H1 (cell line): ENCODE data around the gene MIXL1. TPM values are rescaled to one million over a fixed set of nuclear protein-coding genes. Genes with fewer than 3 reads are reported as not detected.
A peak's percentile ranks its signal among the peaks of the same experiment; 100 is the strongest.

Experiments
- ASH2L ChIP-seq: fragments of 200-600, 300-600 bp; sonication (generic); IDR thresholded peaks from one replicate; pipeline ENCODE4 v1.7.1; 2017; ENCODE audit warnings: low read length
- CREB1 ChIP-seq: IDR thresholded peaks from 2 replicates; pipeline ENCODE4 v1.6.1; 2012; ENCODE audit warnings: inconsistent platforms
- E2F6 ChIP-seq: IDR thresholded peaks from 2 replicates; pipeline ENCODE4 v1.6.1; 2012; ENCODE audit warnings: inconsistent platforms
- EZH2 ChIP-seq: fragments of 200-600 bp; sonication (generic); IDR thresholded peaks from 2 replicates; pipeline ENCODE4 v1.7.1; 2012; ENCODE audit warnings: low read depth, mild to moderate bottlenecking, moderate library complexity, low read length, inconsistent platforms; ENCODE audit not compliant: severe bottlenecking
- MAX ChIP-seq: IDR thresholded peaks from 2 replicates; pipeline ENCODE4 v1.6.1; 2012; ENCODE audit warnings: inconsistent platforms
- RAD21 ChIP-seq, 2 experiments: IDR thresholded peaks in 1 of 2; conservative IDR thresholded peaks in 1 of 2; 2 replicates each; pipeline ENCODE4 v1.6.1; 2011; ENCODE audit warnings: low read depth in 2 of 2, low read length in 2 of 2, improper control_type of control experiment in 1 of 2, inconsistent platforms in 1 of 2, mild to moderate bottlenecking in 1 of 2, moderate library complexity in 1 of 2
- SRF ChIP-seq: IDR thresholded peaks from 2 replicates; pipeline ENCODE4 v1.6.1; 2011; ENCODE audit warnings: mild to moderate bottlenecking, low read depth, low read length, moderate library complexity
- SUZ12 ChIP-seq: fragments of 200-600 bp; sonication (generic); IDR thresholded peaks from 2 replicates; pipeline ENCODE4 v1.6.1; 2012; ENCODE audit warnings: mild to moderate bottlenecking, inconsistent platforms, low read length, moderate library complexity, mixed read lengths
- TAF7 ChIP-seq: optimal IDR thresholded peaks from 2 replicates; pipeline ENCODE3; 2011; ENCODE audit warnings: low read depth, mild to moderate bottlenecking, inconsistent platforms, low read length, moderate library complexity, borderline replicate concordance
- TBP ChIP-seq: IDR thresholded peaks from 2 replicates; pipeline ENCODE4 v1.6.1; 2011; ENCODE audit warnings: low read depth, low read length, improper control_type of control experiment
- polyA plus RNA-seq, 7 experiments: library from polyadenylated mRNA; depleted of rRNA in 3 of 7; stranded (reverse) in 5 of 7; unstranded in 2 of 7; fragments of >200 nt in 5 of 7; fragments of 200-250 nt in 2 of 7; gene quantifications; 1 replicate in 5 of 7; 2 replicates in 1 of 7; 4 replicates in 1 of 7; pipeline versions ENCODE4 v1.2.1 to v1.2.3, GENCODE V29; 2011 to 2013; ENCODE audit warnings: missing spikeins in 2 of 7, mixed read lengths in 2 of 7
- total RNA-seq: library from RNA; stranded (reverse); fragmentation: NEBNext Ultra II Directional; extraction: Animal tissue kit (Norgen Biotek cat#: 25700); gene quantifications from 2 replicates; pipeline ENCODE4 v1.2.1, GENCODE V29; 2021

MIXL1 gene
- total and polyA plus RNA-seq, 2 of the 8 experiments (the other 6 are each of a cell fraction or from before 2014, with no cell fraction given), result 1.5 to 1.8 TPM

- TF ChIP-seq MAX (peak; percentile 47), SRF (no peak), RAD21 (IDR thresholded peaks at IDR 0.05 in 1 of 2, conservative IDR thresholded peaks at IDR 0.05 in 1 of 2; ENCODE audit: low read depth in 2 of 2, low read length in 2 of 2) (peak in 1 of 2 experiments; percentile 0; a peak in 1 of 4 replicates), E2F6 (peak; percentile 37; the same call in 1 of the 2 replicates), ASH2L (peak; percentile 56), TAF7 (peak; percentile 14), SUZ12 (0 out of 2 replicates have a peak, but pooled peaks have one; percentile 29), TBP (peak; percentile 17; the same call in 1 of the 2 replicates), CREB1 (peak; percentile 86), EZH2 (peak; percentile 53)
Observed at GRCh38 chr1:226223786-226224244, 351 bp downstream of the MIXL1 start (continued).
